ENCODE data around the gene PRKCB.

- TF ChIP-seq, protein P1, sequence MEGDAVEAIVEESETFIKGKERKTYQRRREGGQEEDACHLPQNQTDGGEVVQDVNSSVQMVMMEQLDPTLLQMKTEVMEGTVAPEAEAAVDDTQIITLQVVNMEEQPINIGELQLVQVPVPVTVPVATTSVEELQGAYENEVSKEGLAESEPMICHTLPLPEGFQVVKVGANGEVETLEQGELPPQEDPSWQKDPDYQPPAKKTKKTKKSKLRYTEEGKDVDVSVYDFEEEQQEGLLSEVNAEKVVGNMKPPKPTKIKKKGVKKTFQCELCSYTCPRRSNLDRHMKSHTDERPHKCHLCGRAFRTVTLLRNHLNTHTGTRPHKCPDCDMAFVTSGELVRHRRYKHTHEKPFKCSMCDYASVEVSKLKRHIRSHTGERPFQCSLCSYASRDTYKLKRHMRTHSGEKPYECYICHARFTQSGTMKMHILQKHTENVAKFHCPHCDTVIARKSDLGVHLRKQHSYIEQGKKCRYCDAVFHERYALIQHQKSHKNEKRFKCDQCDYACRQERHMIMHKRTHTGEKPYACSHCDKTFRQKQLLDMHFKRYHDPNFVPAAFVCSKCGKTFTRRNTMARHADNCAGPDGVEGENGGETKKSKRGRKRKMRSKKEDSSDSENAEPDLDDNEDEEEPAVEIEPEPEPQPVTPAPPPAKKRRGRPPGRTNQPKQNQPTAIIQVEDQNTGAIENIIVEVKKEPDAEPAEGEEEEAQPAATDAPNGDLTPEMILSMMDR (IDR thresholded peaks at IDR 0.05; ENCODE audit: low read depth, low read length, poor library complexity, severe bottlenecking) = peak; percentile 68
- TF ChIP-seq EZH2phosphoT487 (IDR thresholded peaks at IDR 0.05; ENCODE audit: borderline replicate concordance, low read length) = no peak
These were observed 34.4 kb upstream of the PRKCB start for GRCh38 chr16:23801378-23801777.
